Epithelial cell of umbilical artery (primary cell): Measurements from ENCODE around the gene ZNF446. TPM values are rescaled to one million over a fixed set of nuclear protein-coding genes. Genes with fewer than 3 reads are reported as not detected.

Experiments used
- total RNA-seq: library from RNA; depleted of rRNA; stranded (reverse); fragments of >200 nt; gene quantifications from 2 replicates; pipeline ENCODE4 v1.2.3, GENCODE V29; 2014

Gene ZNF446
- 4.3 and 4.9 TPM in 2 replicates for total RNA-seq

DNA sequence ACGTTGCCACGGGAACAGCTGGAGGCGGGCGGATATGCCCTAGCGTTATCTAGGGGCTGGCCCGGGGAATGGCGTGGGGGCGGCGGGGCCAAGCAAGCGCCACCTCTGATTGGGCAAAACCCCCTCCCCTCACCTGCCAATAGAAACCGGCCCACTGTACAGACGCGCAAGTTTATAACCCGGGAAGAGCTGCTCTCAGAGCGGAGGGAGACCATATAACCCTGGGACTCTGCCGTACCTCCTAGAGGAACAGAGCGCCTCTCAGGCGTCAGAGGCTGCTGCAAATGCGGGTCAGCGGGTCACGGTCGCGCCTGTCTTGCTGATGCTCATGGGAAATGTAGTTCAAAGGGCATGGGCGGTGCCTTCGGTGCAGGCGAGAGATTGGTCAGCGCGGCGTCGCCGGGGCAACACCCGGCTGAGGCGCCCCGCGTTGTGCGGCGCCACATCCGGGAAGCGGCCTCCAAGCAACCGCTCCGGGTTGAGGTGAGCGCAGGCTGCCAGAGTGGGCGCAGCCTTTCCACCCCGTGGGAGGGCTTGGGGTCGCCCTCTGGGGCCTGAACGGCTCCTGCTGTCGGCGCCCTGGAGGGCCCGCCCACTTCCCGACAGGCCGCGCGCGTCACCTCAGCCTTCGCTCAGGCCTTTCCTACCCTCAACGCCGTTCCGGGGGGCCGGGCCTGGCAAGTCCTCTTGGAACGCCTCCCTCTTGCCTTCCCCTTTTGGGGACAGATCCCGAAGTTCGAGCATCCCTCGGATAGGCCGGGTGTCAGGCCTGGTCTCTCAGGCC, at the start of gene ZNF446:
Gene ZNF446, plus strand, starts transcription at position 639 of the 784 bp plus-strand sequence. CDS start 867 bp downstream, outside the sequence.

GRCh38 chr19:58439576-58440554, 36.3 kb upstream of the ZNF446 start, which contains the start of gene ZNF132:
ZNF132 (minus strand) TSS chr19:58440153; CDS start chr19:58439821, 332 bp downstream.

GRCh38 chr19:58451358-58452101, 24.6 kb upstream of the ZNF446 start, which contains the start of gene ZNF324B:
ZNF324B (plus strand) TSS chr19:58451622; CDS start chr19:58453702, 2,080 bp downstream.

DNA sequence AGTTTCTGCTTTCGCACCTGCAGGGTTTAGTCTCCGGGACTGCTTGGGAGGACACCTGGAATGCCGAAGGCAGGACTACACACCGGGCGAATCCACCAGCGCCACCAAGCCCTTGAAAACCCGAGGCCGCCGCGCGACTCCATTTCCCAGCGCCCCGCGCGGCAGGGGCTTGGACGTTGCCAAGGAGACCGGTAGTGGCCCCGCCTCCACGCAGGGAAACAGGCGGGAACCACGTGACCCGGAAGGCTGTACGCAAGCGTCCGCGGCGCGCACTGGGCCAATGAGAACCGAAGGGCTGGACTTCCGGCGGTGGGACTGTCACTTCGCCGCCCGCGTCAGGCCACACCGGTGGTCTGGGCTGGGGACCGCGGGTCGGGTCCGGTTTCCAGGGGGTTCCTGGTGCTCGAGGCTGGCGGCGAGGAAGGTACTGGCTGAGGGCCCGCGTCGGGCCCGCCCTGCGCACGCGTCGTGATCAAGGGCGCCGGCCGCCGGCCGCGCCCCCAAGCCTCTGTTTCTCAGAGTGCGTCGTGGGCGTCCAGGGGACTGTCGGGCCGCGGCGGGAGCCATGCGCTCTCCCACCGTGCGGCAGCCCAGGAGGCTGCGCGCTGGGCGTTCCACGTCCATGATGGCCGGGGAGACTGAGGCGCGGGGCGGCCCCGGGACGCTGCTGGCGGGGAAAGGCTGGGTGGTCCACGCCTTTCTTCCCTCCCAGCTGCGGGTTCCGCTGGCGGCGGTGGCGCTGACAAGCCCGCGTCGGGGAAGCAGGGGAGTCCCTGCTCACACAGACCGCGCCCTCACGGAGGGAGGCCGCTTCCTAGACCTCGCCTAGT, 9.2 kb upstream of the ZNF446 start, which contains the start of gene ZNF324:
Gene ZNF324, plus strand, starts transcription at position 321 of the 830 bp plus-strand sequence. CDS start 2,106 bp downstream, outside the sequence.

GRCh38 chr19:58511353-58512208, 35.4 kb downstream of the ZNF446 start, which contains the start of gene SLC27A5:
SLC27A5 (minus strand) TSS chr19:58511992; CDS start chr19:58511955, 37 bp downstream.

DNA sequence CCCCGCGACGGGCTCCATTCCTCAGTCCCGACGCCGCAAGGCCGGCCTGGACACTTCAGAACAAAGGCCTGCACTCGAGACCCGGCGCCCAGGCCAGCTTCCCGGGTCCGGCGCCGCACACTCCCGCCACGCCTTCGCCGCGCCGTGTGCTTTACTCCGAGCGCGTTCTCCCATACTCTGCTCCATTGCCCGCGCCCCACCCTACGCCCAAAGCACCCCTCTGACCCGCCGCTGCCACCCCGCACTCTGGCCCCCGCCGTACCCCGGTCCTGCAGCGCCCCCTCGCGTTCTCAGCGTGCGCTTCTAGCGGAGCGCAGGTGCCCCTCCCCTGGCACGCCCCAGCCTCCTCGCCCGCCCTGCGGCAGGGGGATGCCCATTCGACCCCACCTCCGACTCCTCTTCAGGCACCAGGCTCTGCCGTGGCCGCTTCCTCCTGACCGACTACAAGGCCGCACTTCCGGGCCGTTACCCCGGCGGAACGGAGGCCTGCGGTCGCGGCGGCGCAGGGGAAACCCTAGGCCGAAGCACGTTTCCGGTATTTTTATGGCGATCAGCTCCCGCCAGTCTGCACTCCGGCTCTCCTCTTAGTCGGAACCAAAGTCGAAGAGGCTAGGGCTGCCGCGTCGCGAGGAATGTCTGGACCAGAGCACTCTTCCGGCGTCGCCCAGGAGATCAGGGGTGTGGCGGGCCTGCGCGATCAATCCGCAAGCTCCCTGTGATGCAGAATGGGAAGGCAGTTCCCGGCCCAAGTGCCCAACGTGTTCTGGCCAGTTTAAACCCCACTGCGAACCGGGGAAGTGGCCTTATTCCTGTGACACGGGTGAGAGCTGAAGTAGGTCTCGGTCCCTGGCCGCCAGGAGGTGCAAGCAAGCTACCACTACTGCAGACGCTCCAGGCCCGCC, 43.5 kb downstream of the ZNF446 start, which contains the start of gene ZBTB45:
Gene ZBTB45, minus strand, starts transcription at position 456 of the 902 bp plus-strand sequence. CDS start 2,137 bp downstream, outside the sequence.

Other genes with a start within 250 kb of the ZNF446 start
- 58.1 and 95.7 TPM in 2 replicates for gene ZNF544, start 247.4 kb upstream of the ZNF446 start, total RNA-seq
- gene ZNF8, start 197.4 kb upstream of the ZNF446 start, total RNA-seq, result 3.3 and 3.6 TPM in 2 replicates
- 21.4 and 31.2 TPM in 2 replicates for gene ERVK3-1, start 171.0 kb upstream of the ZNF446 start, total RNA-seq
- 2.1 and 2.3 TPM in 2 replicates for gene ZSCAN22, start 149.4 kb upstream of the ZNF446 start, total RNA-seq
- gene A1BG, start 122.9 kb upstream of the ZNF446 start, total RNA-seq, result 3.6 and 6.2 TPM in 2 replicates
- gene ZNF497, start 113.6 kb upstream of the ZNF446 start, total RNA-seq, result 0.65 and 1.4 TPM in 2 replicates
- gene ZNF837, start 95.3 kb upstream of the ZNF446 start, total RNA-seq, result 1.2 and 2.9 TPM in 2 replicates
- gene RPS5, start 89.1 kb upstream of the ZNF446 start, total RNA-seq, result 1,884 and 2,690 TPM in 2 replicates
- gene RNF225, start 80.7 kb upstream of the ZNF446 start, total RNA-seq, result not detected in 2 replicates
- gene ZNF584, start 67.7 kb upstream of the ZNF446 start, total RNA-seq, result 10.8 and 15.3 TPM in 2 replicates
- gene ZNF132, start 36.2 kb upstream of the ZNF446 start, total RNA-seq, result 5.5 and 7.8 TPM in 2 replicates
- gene ZNF324B, start 24.7 kb upstream of the ZNF446 start, total RNA-seq, result 6.8 and 9.4 TPM in 2 replicates
- gene ZNF324, start 9.3 kb upstream of the ZNF446 start, total RNA-seq, result 11.4 and 13.7 TPM in 2 replicates
- 5.3 and 5.5 TPM in 2 replicates for gene SLC27A5, start 35.6 kb downstream of the ZNF446 start, total RNA-seq
- gene ZBTB45, start 43.5 kb downstream of the ZNF446 start, total RNA-seq, result 5.2 and 5.9 TPM in 2 replicates
- gene TRIM28, start 67.7 kb downstream of the ZNF446 start, total RNA-seq, result 286 and 350 TPM in 2 replicates
- gene CHMP2A, start 78.8 kb downstream of the ZNF446 start, total RNA-seq, result 98.6 and 119 TPM in 2 replicates
- 95.1 and 95.5 TPM in 2 replicates for gene UBE2M, start 82.3 kb downstream of the ZNF446 start, total RNA-seq
- gene MZF1, start 97.0 kb downstream of the ZNF446 start, total RNA-seq, result 7.9 and 9.4 TPM in 2 replicates